Measurements from ENCODE around the gene SLC41A1. TPM values are rescaled to one million over a fixed set of nuclear protein-coding genes. Genes with fewer than 3 reads are reported as not detected.

Gene SLC41A1
- total and polyA plus RNA-seq, 9 of the 15 experiments (the other 6 are each of a cell fraction or from before 2014, with no cell fraction given), result 4.1 to 29.3 (median 11.4) TPM

DNA sequence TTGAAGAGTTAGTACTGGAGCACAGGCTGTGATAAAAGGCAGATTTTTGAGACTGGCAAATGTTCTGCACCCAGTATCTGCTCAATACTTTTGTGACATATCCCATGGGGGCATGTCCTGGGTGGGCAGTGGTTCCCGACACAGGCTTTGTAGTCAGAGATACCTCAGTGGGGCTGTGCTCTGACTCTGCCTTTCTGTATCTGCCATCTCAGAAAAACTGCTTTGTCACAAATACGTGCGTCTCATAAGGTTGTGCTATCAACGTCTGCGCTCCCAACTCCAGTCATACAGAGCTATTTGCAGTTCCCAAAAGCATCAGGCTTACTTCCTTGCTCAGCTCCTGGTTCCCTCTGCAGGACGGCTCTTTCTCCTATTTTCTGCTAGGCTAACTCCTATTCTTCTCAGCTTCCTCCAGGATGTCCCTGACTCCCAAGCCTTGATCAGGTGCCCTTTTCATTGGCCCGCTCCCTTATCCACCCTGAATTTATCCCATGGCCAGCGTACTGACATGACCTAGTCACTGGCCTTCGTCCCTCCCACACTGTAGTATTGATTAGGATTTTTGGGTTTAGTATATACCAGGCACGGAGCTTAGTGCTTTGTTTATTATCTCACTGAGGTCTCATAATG lies 25.6 kb downstream of the SLC41A1 start:
- H3K4me1 ChIP-seq (replicated peaks in 1 of 2; ENCODE audit: control insufficient read depth in 2 of 2, insufficient read depth in 2 of 2, low read length in 2 of 2), result peaks cover 7 to 20% of the 10 kb centered on the region in 2 experiments; a peak in 4 of 5 replicates
- H4K20me1 ChIP-seq (replicated peaks; ENCODE audit: control insufficient read depth, insufficient read depth, low read length), result 0 out of 2 replicates have a peak, but pooled peaks cover 6% of the 10 kb centered on the region
- H3K9me1 ChIP-seq (ENCODE audit: control insufficient read depth, insufficient read depth, low read length), result no peaks in the 10 kb centered on the region
- no peaks in the 10 kb centered on the region for H3K9me3 ChIP-seq (replicated peaks; ENCODE audit: control insufficient read depth, insufficient read depth, low read depth, low read length)
- H3K36me3 ChIP-seq (ENCODE audit: control insufficient read depth, insufficient read depth, low read length), result peaks cover 14% of the 10 kb centered on the region; the same call in 2 of the 3 replicates
- ChIA-PET POLR2A (interaction anchor here (0.6 to 1.7 kb wide), 12 partner anchors 9 to 718 kb away, joined by 3 to 7 read pairs (median 3); partner anchors contain the start of gene RAB29), CTCF (ENCODE audit: low intra/inter-chr PET ratio) (interaction anchor here (1.2 kb wide), 1 partner anchor 190 kb away, joined by 3 read pairs; no protein-coding TSS in a partner anchor)
- H3K4me3 ChIP-seq, result no peak overlapping the region
- intact Hi-C loops (cut with micrococcal nuclease) (loop anchor here (5.0 to 10.0 kb wide), 2 partner anchors 130 to 193 kb away; no protein-coding TSS in a partner anchor), in situ Hi-C loops (cut with MboI) (no loop called here)
- H3K4me2 ChIP-seq (ENCODE audit: insufficient read depth, low read length), result peak overlapping the region; percentile 84
- 14% methylated on average over 10 of the region's 10 CpGs for WGBS (ENCODE audit: insufficient coverage, low coverage, missing lambda C conversion rate)
- no TSS peak for BruUV-seq (replicated peaks)
- H3K27ac ChIP-seq (ENCODE audit: extremely low read depth, low read depth, low read length), result peak overlapping the region; percentile 76
- FAIRE-seq (peak; percentile 74), ATAC-seq (peak; percentile 85), DNase-seq (ENCODE audit: extremely low read depth in 1 of 4, low spot score in 3 of 4) (peak in 2 of 4 experiments; percentile 70 to 78)
- H3K9ac ChIP-seq (ENCODE audit: insufficient read depth in 1 of 2, low read depth in 2 of 2, low read length in 2 of 2), result peak overlapping the region; percentile 57 to 69; a peak in 3 of 4 replicates
- H3K79me2 ChIP-seq (ENCODE audit: control insufficient read depth, insufficient read depth, low read length), result no peaks in the 10 kb centered on the region
- peak overlapping the region; percentile 92 for H2AFZ ChIP-seq (ENCODE audit: low read depth, low read length)
- no peaks in the 10 kb centered on the region for H3K27me3 ChIP-seq (ENCODE audit: control insufficient read depth in 2 of 2, insufficient read depth in 2 of 2, low read length in 2 of 2)
- TF ChIP-seq DPF2 (IDR thresholded peaks at IDR 0.05) (peak; percentile 82), FOXK2 (conservative IDR thresholded peaks at IDR 0.05 in 1 of 2, IDR thresholded peaks at IDR 0.05 in 1 of 2; ENCODE audit: low read depth in 2 of 2) (peak in 1 of 2 experiments; percentile 51; a peak in 1 of 4 replicates), CTBP1 (IDR thresholded peaks at IDR 0.05; ENCODE audit: borderline replicate concordance) (peak; percentile 69), TEAD4 (IDR thresholded peaks at IDR 0.05; ENCODE audit: low read length) (0 out of 2 replicates have a peak, but pooled peaks have one; percentile 13), TEAD4 (CRISPR knock-in tag; IDR thresholded peaks at IDR 0.05; ENCODE audit: borderline replicate concordance) (no peak), SMAD4 (CRISPR knock-in tag; conservative IDR thresholded peaks at IDR 0.05) (0 out of 2 replicates have a peak, but pooled peaks have one; percentile 22), ZKSCAN8 (CRISPR knock-in tag; IDR thresholded peaks at IDR 0.05) (0 out of 2 replicates have a peak, but pooled peaks have one; percentile 28), ZNF143 (CRISPR knock-in tag; IDR thresholded peaks at IDR 0.05) (no peak), NELFE (IDR thresholded peaks at IDR 0.05; ENCODE audit: insufficient read depth, insufficient read length) (no peak)
- TF ChIP-seq, protein P1, sequence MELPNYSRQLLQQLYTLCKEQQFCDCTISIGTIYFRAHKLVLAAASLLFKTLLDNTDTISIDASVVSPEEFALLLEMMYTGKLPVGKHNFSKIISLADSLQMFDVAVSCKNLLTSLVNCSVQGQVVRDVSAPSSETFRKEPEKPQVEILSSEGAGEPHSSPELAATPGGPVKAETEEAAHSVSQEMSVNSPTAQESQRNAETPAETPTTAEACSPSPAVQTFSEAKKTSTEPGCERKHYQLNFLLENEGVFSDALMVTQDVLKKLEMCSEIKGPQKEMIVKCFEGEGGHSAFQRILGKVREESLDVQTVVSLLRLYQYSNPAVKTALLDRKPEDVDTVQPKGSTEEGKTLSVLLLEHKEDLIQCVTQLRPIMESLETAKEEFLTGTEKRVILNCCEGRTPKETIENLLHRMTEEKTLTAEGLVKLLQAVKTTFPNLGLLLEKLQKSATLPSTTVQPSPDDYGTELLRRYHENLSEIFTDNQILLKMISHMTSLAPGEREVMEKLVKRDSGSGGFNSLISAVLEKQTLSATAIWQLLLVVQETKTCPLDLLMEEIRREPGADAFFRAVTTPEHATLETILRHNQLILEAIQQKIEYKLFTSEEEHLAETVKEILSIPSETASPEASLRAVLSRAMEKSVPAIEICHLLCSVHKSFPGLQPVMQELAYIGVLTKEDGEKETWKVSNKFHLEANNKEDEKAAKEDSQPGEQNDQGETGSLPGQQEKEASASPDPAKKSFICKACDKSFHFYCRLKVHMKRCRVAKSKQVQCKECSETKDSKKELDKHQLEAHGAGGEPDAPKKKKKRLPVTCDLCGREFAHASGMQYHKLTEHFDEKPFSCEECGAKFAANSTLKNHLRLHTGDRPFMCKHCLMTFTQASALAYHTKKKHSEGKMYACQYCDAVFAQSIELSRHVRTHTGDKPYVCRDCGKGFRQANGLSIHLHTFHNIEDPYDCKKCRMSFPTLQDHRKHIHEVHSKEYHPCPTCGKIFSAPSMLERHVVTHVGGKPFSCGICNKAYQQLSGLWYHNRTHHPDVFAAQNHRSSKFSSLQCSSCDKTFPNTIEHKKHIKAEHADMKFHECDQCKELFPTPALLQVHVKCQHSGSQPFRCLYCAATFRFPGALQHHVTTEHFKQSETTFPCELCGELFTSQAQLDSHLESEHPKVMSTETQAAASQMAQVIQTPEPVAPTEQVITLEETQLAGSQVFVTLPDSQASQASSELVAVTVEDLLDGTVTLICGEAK (IDR thresholded peaks at IDR 0.05), result 0 out of 2 replicates have a peak, but pooled peaks have one; percentile 30
- TF ChIP-seq, protein P1 (CRISPR knock-in tag; IDR thresholded peaks at IDR 0.05), result no peak

Data from K562 (cell line).